Measurements from ENCODE around the gene HMCN1. TPM values are rescaled to one million over a fixed set of nuclear protein-coding genes. Genes with fewer than 3 reads are reported as not detected.

HMCN1 gene
- total RNA-seq, 1 experiment from 2014 or later = 0.23 TPM

DNA sequence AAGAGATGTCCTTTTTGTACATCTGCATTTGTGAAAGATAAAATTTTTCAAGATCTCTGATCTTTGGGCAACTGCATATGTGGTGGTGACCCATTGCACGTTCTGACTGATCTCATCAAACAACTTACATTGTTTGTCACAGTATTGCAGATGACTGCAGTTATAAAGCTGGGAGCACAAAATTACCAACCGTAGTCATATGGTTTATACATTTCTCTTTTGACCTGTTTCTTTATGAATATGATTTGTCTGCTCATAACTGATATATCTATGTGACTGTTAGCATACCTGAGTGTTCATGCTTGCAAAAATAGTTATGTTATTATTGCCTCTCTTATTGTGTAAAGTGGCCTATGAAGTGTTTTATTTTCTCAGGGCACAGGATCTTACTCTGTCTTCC, 43.7 kb upstream of the HMCN1 start:
- no peaks in the 10 kb centered on the region for H3K27me3 ChIP-seq (ENCODE audit: control insufficient read depth, insufficient read depth, low read length)
- TF ChIP-seq POLR2AphosphoS5 (IDR thresholded peaks at IDR 0.05; ENCODE audit: low read depth, low read length) = no peak
- TF ChIP-seq TCF7L2 (IDR thresholded peaks at IDR 0.05; ENCODE audit: low read depth, low read length) = no peak
- TF ChIP-seq, protein P1, sequence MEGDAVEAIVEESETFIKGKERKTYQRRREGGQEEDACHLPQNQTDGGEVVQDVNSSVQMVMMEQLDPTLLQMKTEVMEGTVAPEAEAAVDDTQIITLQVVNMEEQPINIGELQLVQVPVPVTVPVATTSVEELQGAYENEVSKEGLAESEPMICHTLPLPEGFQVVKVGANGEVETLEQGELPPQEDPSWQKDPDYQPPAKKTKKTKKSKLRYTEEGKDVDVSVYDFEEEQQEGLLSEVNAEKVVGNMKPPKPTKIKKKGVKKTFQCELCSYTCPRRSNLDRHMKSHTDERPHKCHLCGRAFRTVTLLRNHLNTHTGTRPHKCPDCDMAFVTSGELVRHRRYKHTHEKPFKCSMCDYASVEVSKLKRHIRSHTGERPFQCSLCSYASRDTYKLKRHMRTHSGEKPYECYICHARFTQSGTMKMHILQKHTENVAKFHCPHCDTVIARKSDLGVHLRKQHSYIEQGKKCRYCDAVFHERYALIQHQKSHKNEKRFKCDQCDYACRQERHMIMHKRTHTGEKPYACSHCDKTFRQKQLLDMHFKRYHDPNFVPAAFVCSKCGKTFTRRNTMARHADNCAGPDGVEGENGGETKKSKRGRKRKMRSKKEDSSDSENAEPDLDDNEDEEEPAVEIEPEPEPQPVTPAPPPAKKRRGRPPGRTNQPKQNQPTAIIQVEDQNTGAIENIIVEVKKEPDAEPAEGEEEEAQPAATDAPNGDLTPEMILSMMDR (IDR thresholded peaks at IDR 0.05) = no peak
- TF ChIP-seq SIN3A (IDR thresholded peaks at IDR 0.05; ENCODE audit: borderline replicate concordance, insufficient read depth, low read depth, low read length) = no peak
- TF ChIP-seq, protein P2, sequence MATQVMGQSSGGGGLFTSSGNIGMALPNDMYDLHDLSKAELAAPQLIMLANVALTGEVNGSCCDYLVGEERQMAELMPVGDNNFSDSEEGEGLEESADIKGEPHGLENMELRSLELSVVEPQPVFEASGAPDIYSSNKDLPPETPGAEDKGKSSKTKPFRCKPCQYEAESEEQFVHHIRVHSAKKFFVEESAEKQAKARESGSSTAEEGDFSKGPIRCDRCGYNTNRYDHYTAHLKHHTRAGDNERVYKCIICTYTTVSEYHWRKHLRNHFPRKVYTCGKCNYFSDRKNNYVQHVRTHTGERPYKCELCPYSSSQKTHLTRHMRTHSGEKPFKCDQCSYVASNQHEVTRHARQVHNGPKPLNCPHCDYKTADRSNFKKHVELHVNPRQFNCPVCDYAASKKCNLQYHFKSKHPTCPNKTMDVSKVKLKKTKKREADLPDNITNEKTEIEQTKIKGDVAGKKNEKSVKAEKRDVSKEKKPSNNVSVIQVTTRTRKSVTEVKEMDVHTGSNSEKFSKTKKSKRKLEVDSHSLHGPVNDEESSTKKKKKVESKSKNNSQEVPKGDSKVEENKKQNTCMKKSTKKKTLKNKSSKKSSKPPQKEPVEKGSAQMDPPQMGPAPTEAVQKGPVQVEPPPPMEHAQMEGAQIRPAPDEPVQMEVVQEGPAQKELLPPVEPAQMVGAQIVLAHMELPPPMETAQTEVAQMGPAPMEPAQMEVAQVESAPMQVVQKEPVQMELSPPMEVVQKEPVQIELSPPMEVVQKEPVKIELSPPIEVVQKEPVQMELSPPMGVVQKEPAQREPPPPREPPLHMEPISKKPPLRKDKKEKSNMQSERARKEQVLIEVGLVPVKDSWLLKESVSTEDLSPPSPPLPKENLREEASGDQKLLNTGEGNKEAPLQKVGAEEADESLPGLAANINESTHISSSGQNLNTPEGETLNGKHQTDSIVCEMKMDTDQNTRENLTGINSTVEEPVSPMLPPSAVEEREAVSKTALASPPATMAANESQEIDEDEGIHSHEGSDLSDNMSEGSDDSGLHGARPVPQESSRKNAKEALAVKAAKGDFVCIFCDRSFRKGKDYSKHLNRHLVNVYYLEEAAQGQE (IDR thresholded peaks at IDR 0.05; ENCODE audit: insufficient read depth in 1 of 2, low read depth in 2 of 2, low read length in 1 of 2) = no peak
- no peaks in the 10 kb centered on the region for H3K4me1 ChIP-seq (ENCODE audit: control insufficient read depth, insufficient read depth, low read length)
- H3K9me3 ChIP-seq (ENCODE audit: control insufficient read depth, insufficient read depth, low read depth, low read length) = no peaks in the 10 kb centered on the region
- BruUV-seq (replicated peaks) = no TSS peak
- no peak for ATAC-seq
- in situ Hi-C loops (cut with HindIII; ENCODE audit: low pct_unique_long_range_greater_than_20kb, low sequenced_read_pairs) = no loop called here
- no peaks in the 10 kb centered on the region for H3K36me3 ChIP-seq (ENCODE audit: control insufficient read depth, insufficient read depth, low read length)
- no peak for DNase-seq (ENCODE audit: low read depth, low spot score)
- ChIA-PET POLR2A (no interaction called here), CTCF (no interaction called here)
- intact Hi-C loops (cut with micrococcal nuclease; ENCODE audit: unreplicated experiment) = no loop called here
- no peak overlapping the region for H3K27ac ChIP-seq (ENCODE audit: low read length)
- no peak overlapping the region for H3K4me3 ChIP-seq (ENCODE audit: low read depth in 2 of 2, low read length in 2 of 2)

DNA sequence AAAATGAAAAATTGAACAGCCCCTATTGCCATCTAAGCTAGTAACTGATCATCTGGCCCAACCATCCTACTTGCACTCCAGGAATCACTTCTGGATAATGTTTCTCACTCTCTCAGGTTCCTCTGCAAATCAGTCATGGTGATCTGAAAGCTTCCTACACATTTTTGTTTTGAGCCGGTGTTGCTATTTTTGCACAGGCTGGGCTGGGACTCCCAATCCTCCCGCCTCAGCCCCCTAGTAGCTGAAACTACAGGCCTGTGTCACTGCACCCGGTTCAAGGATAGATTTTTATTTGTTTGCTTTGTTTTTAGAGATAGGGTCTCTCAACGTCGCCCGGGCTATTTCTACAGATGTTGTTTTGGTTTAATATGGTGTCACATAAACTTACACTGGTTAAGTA, 40.5 kb upstream of the HMCN1 start:
- ChIA-PET CTCF (no interaction called here), POLR2A (no interaction called here)
- Histone ChIP-seq H3K4me1 (ENCODE audit: control insufficient read depth, insufficient read depth, low read length) (no peaks in the 10 kb centered on the region), H3K4me3 (ENCODE audit: low read depth in 2 of 2, low read length in 2 of 2) (no peak overlapping the region), H3K27ac (ENCODE audit: low read length) (no peak overlapping the region), H3K27me3 (ENCODE audit: control insufficient read depth, insufficient read depth, low read length) (no peaks in the 10 kb centered on the region), H3K36me3 (ENCODE audit: control insufficient read depth, insufficient read depth, low read length) (no peaks in the 10 kb centered on the region), H3K9me3 (ENCODE audit: control insufficient read depth, insufficient read depth, low read depth, low read length) (no peaks in the 10 kb centered on the region)
- BruUV-seq (replicated peaks) = no TSS peak
- no peak for TF ChIP-seq TCF7L2 (IDR thresholded peaks at IDR 0.05; ENCODE audit: low read depth, low read length)
- intact Hi-C loops (cut with micrococcal nuclease; ENCODE audit: unreplicated experiment) (no loop called here), in situ Hi-C loops (cut with HindIII; ENCODE audit: low pct_unique_long_range_greater_than_20kb, low sequenced_read_pairs) (no loop called here)
- DNase-seq (ENCODE audit: low read depth, low spot score) (no peak), ATAC-seq (no peak)

DNA sequence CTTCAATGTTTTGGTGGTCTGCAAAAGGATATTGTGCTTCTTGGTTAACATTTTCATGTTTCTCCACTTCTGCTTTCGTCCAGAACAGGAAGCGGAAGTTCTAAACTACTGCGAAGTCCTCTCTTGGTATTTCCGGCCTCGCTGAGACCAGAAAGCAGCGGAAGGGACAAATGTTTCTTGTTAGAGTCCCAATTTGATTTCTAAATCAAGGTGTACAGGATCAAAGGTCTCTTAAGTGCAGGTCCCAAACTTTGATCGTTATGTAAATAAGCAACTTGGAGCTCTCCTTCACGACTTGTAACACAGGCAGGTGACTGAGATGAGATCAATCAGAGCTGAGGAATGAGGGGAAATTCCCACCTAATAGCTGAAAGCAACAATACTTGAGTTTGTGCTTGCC, 40.1 kb upstream of the HMCN1 start:
- Histone ChIP-seq H3K27ac (ENCODE audit: low read length) (no peak overlapping the region; the same call in 1 of the 2 replicates), H3K9me3 (ENCODE audit: control insufficient read depth, insufficient read depth, low read depth, low read length) (no peaks in the 10 kb centered on the region), H3K27me3 (ENCODE audit: control insufficient read depth, insufficient read depth, low read length) (no peaks in the 10 kb centered on the region), H3K4me1 (ENCODE audit: control insufficient read depth, insufficient read depth, low read length) (no peaks in the 10 kb centered on the region), H3K36me3 (ENCODE audit: control insufficient read depth, insufficient read depth, low read length) (no peaks in the 10 kb centered on the region), H3K4me3 (ENCODE audit: low read depth in 2 of 2, low read length in 2 of 2) (no peak overlapping the region)
- no peak for ATAC-seq
- DNase-seq (ENCODE audit: low read depth, low spot score) = no peak
- in situ Hi-C loops (cut with HindIII; ENCODE audit: low pct_unique_long_range_greater_than_20kb, low sequenced_read_pairs) = no loop called here
- TF ChIP-seq, protein P1 (IDR thresholded peaks at IDR 0.05) = no peak
- TF ChIP-seq POLR2AphosphoS5 (IDR thresholded peaks at IDR 0.05; ENCODE audit: low read depth, low read length) = no peak
- TF ChIP-seq, protein P2 (IDR thresholded peaks at IDR 0.05; ENCODE audit: insufficient read depth in 1 of 2, low read depth in 2 of 2, low read length in 1 of 2) = no peak
- TF ChIP-seq SIN3A (IDR thresholded peaks at IDR 0.05; ENCODE audit: borderline replicate concordance, insufficient read depth, low read depth, low read length) = no peak
- TF ChIP-seq TCF7L2 (IDR thresholded peaks at IDR 0.05; ENCODE audit: low read depth, low read length) = no peak
- ChIA-PET CTCF (no interaction called here), POLR2A (no interaction called here)
- no TSS peak for BruUV-seq (replicated peaks)
- intact Hi-C loops (cut with micrococcal nuclease; ENCODE audit: unreplicated experiment) = no loop called here

Measured in Panc1 (cell line).